ENCODE measurements around the gene SPARC. TPM values are rescaled to one million over a fixed set of nuclear protein-coding genes. Genes with fewer than 3 reads are reported as not detected.
A peak's percentile ranks its signal among the peaks of the same experiment; 100 is the strongest.

SPARC gene
- total and polyA plus RNA-seq, 10 donors = 76.5 to 963 (median 440) TPM

DNA sequence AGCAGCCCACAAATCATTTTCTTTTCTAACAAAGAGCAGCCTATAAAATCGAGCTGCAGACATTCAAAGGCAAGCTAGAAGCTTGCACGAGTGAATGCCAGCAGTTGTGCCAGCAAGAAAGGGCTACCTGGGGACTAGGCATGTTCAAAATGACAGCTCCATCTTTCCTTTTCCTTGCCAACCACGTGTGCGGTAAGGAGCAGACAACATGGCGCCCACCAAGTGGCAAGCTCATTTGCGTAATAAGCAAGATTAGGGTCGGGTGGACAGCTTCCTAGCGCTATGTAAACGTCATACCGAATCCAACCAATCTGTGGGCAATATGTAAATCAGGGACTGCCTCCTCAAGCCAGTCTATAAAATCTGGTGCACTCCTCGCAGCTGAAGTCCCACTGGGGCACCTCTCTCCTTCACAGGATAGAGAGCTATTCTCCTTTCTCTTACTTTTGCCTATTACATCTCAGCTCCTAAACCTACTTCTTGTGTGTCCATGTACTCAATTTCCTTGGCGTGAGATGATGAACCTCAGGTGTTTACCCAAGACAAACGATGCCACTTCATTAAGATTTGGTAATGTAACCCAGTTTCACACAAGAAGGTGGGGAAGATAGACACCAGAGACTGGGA, 22.5 kb upstream of the SPARC start:
- DNase-seq = no peak
- peaks cover 0 to 13% (median 5%) of the 10 kb centered on the region in 6 donors for H3K4me1 ChIP-seq
- TF ChIP-seq, protein P1, sequence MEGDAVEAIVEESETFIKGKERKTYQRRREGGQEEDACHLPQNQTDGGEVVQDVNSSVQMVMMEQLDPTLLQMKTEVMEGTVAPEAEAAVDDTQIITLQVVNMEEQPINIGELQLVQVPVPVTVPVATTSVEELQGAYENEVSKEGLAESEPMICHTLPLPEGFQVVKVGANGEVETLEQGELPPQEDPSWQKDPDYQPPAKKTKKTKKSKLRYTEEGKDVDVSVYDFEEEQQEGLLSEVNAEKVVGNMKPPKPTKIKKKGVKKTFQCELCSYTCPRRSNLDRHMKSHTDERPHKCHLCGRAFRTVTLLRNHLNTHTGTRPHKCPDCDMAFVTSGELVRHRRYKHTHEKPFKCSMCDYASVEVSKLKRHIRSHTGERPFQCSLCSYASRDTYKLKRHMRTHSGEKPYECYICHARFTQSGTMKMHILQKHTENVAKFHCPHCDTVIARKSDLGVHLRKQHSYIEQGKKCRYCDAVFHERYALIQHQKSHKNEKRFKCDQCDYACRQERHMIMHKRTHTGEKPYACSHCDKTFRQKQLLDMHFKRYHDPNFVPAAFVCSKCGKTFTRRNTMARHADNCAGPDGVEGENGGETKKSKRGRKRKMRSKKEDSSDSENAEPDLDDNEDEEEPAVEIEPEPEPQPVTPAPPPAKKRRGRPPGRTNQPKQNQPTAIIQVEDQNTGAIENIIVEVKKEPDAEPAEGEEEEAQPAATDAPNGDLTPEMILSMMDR (IDR thresholded peaks at IDR 0.05 in 8 of 11, conservative IDR thresholded peaks at IDR 0.05 in 3 of 11) = no peak
- no peak for TF ChIP-seq POLR2AphosphoS5 (IDR thresholded peaks at IDR 0.05)
- TF ChIP-seq POLR2A (IDR thresholded peaks at IDR 0.05) = no peak
- 85 to 95% (median 89%) methylated on average over 13 of the region's 13 CpGs for WGBS, 5 donors
- intact Hi-C loops (cut with DNase I; ENCODE audit: low total_unique reads) = no loop called here
- H3K27ac ChIP-seq = peak overlapping the region in 2 of 8 donors; percentile 49 to 57
- H3K36me3 ChIP-seq = no peaks in the 10 kb centered on the region
- no peaks in the 10 kb centered on the region for H3K9me3 ChIP-seq
- H3K4me3 ChIP-seq = no peak overlapping the region
- H3K27me3 ChIP-seq (replicated peaks in 1 of 7) = no peaks in the 10 kb centered on the region

DNA sequence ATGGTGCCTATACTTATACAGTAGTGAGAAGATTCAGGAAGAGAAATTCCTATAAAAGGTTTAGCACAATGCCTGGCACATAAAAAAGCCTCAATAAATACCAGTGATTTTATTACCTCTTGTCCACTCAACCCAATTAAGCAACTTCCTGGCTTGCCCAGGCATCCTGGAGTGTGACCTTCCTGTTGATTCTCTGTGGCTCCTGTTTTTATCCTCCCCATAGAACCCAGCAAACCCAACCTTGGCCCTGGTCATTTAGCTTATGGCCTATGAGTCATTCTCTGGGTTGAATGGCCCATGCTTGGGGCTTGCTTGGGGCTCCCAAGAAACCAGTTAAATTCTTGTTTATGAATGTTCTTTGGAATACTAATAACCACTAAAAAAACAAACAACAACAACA, 21.4 kb upstream of the SPARC start:
- intact Hi-C loops (cut with DNase I; ENCODE audit: low total_unique reads) = no loop called here
- no peaks in the 10 kb centered on the region for H3K36me3 ChIP-seq
- H3K27ac ChIP-seq = peak overlapping the region in 7 of 8 donors; percentile 37 to 67 (median 57)
- H3K4me3 ChIP-seq = no peak overlapping the region
- no peak for DNase-seq
- H3K9me3 ChIP-seq = no peaks in the 10 kb centered on the region
- TF ChIP-seq, protein P1 (IDR thresholded peaks at IDR 0.05 in 8 of 11, conservative IDR thresholded peaks at IDR 0.05 in 3 of 11) = no peak
- TF ChIP-seq POLR2AphosphoS5 (IDR thresholded peaks at IDR 0.05) = peak in 1 of 3 donors; percentile 52
- H3K4me1 ChIP-seq = peaks cover 0 to 13% (median 7%) of the 10 kb centered on the region in 6 donors
- H3K27me3 ChIP-seq (replicated peaks in 1 of 7) = no peaks in the 10 kb centered on the region

DNA sequence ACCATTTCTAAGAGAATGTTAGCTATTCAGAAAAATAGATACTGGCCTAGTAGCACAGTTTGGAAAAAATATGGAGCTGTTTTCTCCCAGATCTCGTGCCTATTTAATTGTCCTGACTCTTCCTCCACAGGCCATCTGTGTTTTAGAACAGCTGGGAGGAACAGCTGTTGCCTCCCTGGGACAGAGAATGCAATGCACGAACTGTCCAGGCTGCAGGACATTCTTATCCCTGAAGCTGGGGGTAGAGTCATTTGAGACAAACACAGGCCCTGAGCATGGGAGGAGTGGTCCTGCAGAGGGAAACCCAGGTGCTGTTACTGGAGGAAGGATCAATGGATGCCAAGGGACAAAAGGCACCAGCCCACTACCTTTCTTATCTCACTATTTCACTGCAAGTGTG, 20.9 kb upstream of the SPARC start:
- TF ChIP-seq, protein P1 (IDR thresholded peaks at IDR 0.05 in 8 of 11, conservative IDR thresholded peaks at IDR 0.05 in 3 of 11) = no peak
- TF ChIP-seq POLR2A (IDR thresholded peaks at IDR 0.05) (no peak), POLR2AphosphoS5 (IDR thresholded peaks at IDR 0.05) (peak in 1 of 3 donors; percentile 46)
- Histone ChIP-seq H3K27me3 (replicated peaks in 1 of 7) (no peaks in the 10 kb centered on the region), H3K36me3 (no peaks in the 10 kb centered on the region), H3K27ac (peak overlapping the region in 7 of 8 donors; percentile 37 to 67 (median 57)), H3K9me3 (no peaks in the 10 kb centered on the region), H3K4me3 (no peak overlapping the region), H3K4me1 (peaks cover 0 to 13% (median 7%) of the 10 kb centered on the region in 6 donors)
- intact Hi-C loops (cut with DNase I; ENCODE audit: low total_unique reads) = no loop called here
- DNase-seq = no peak
- 53 to 77% (median 70%) methylated on average over 2 of the region's 2 CpGs for WGBS, 5 donors

DNA sequence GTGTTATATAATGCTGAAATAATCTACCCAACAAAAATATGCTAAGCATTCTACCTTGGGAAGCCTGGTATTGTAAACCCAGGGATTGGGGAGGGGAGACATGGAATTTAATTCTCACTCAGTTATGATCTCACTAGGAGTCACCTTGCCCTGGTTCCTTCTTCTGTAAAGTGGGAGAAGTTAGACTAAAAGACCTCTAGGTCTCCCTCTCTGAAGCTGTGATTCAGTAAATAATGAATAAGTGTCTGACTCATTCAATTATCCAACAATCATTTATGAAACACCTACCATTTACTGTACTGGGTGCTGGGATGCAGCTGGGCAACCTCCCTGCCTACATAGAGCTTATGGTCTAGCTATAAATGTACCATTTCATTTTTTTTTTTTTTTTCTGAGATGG, 20.2 kb upstream of the SPARC start:
- peak overlapping the region in 2 of 8 donors; percentile 47 to 57 for H3K27ac ChIP-seq
- no peaks in the 10 kb centered on the region for H3K36me3 ChIP-seq
- no peak for DNase-seq
- H3K4me3 ChIP-seq = no peak overlapping the region
- no peak for TF ChIP-seq POLR2AphosphoS5 (IDR thresholded peaks at IDR 0.05)
- TF ChIP-seq, protein P1 (IDR thresholded peaks at IDR 0.05 in 8 of 11, conservative IDR thresholded peaks at IDR 0.05 in 3 of 11) = no peak
- TF ChIP-seq POLR2A (IDR thresholded peaks at IDR 0.05) = no peak
- H3K4me1 ChIP-seq = peaks cover 0 to 13% (median 7%) of the 10 kb centered on the region in 6 donors
- intact Hi-C loops (cut with DNase I; ENCODE audit: low total_unique reads) = no loop called here
- no peaks in the 10 kb centered on the region for H3K9me3 ChIP-seq
- no peaks in the 10 kb centered on the region for H3K27me3 ChIP-seq (replicated peaks in 1 of 7)

All from spleen (tissue), 11 donors.